K562 (cell line): ENCODE measurements around the gene BRICD5. TPM values are rescaled to one million over a fixed set of nuclear protein-coding genes. Genes with fewer than 3 reads are reported as not detected.
A peak's percentile ranks its signal among the peaks of the same experiment; 100 is the strongest.

Experiments
- ATAC-seq: fragments of 200-7000 bp; cut with Tn5 transposase; 3 replicates; pipeline ENCODE4 v1.9.1; 2020; ENCODE audit warnings: moderate library complexity
- BruUV-seq: library from RNA; stranded (reverse); fragments of 400-500 nt; replicated peaks from 2 replicates; lab custom pipeline; 2021; lab: Mats Ljungman, UMichigan
- CTCF ChIA-PET: fragments of 300-600 bp; formaldehyde crosslinking; extraction: SDS; loops from one replicate; lab custom pipeline; 2021; ENCODE audit warnings: low intra/inter-chr PET ratio; lab: Yijun Ruan, JAX
- POLR2A ChIA-PET: fragments of 300-600, 350-650 bp; sonication (Branson Sonifier 250); formaldehyde crosslinking; extraction: SDS; loops from one replicate; lab custom pipeline; 2021; ENCODE audit warnings: antibody characterized with exemption, inconsistent platforms; lab: Yijun Ruan, JAX
- DNase-seq, 4 experiments: peaks; one replicate each; pipeline versions ENCODE4 v3.0.0 to v3.0.0-alpha.2; 2011 to 2018; ENCODE audit warnings: low spot score in 3 of 4, mixed read lengths in 3 of 4; ENCODE audit errors: extremely low read depth in 1 of 4
- FAIRE-seq: peaks from 2 replicates; lab custom pipeline; 2011; peaks lifted over from hg19 to GRCh38; lab: Jason Lieb, UNC
- H2AFZ ChIP-seq: 2 replicates; pipeline ENCODE4 v1.6.0; 2011; ENCODE audit warnings: low read depth, low read length, control low read depth, inconsistent platforms
- H3K27ac ChIP-seq: fragments of 200-600 bp; 3 replicates; pipeline ENCODE4 v1.8.0; 2011; ENCODE audit warnings: low read depth, mild to moderate bottlenecking, control low read depth, inconsistent platforms, low read length, moderate library complexity, mixed read lengths; ENCODE audit errors: extremely low read depth
- H3K27me3 ChIP-seq, 2 experiments: fragments of 300-600 bp in 1 of 2; 2 replicates in 1 of 2; 3 replicates in 1 of 2; pipeline versions ENCODE4 v1.6.0 to v1.8.0; 2011; ENCODE audit warnings: inconsistent platforms in 2 of 2, low read length in 2 of 2, mild to moderate bottlenecking in 1 of 2, mixed read lengths in 1 of 2, moderate library complexity in 1 of 2; ENCODE audit not compliant: control insufficient read depth in 2 of 2, insufficient read depth in 2 of 2
- H3K36me3 ChIP-seq: fragments of 300-600 bp; 3 replicates; pipeline ENCODE4 v1.8.0; 2011; ENCODE audit warnings: mild to moderate bottlenecking, low read length, inconsistent platforms; ENCODE audit not compliant: control insufficient read depth, insufficient read depth
- H3K4me1 ChIP-seq, 2 experiments: fragments of 200-600 bp in 1 of 2; replicated peaks in 1 of 2; 2 replicates in 1 of 2; 3 replicates in 1 of 2; pipeline versions ENCODE4 v1.5.1 to v1.8.0; 2011; ENCODE audit warnings: inconsistent platforms in 2 of 2, low read length in 2 of 2, mild to moderate bottlenecking in 1 of 2, mixed read lengths in 1 of 2, moderate library complexity in 1 of 2; ENCODE audit not compliant: control insufficient read depth in 2 of 2, insufficient read depth in 2 of 2
- H3K4me2 ChIP-seq: 2 replicates; pipeline ENCODE4 v1.6.1; 2011; ENCODE audit warnings: low read length, control low read depth, inconsistent platforms, mixed read lengths; ENCODE audit not compliant: insufficient read depth
- H3K4me3 ChIP-seq: fragments of 200-600 bp; sonication (generic), shearing (Covaris generic); 2 replicates; pipeline ENCODE4 v1.5.1; 2016; ENCODE audit warnings: control low read depth, inconsistent platforms
- H3K79me2 ChIP-seq: fragments of 200-600 bp; 3 replicates; pipeline ENCODE4 v1.8.0; 2011; ENCODE audit warnings: low read length, inconsistent platforms; ENCODE audit not compliant: control insufficient read depth, insufficient read depth
- H3K9ac ChIP-seq, 2 experiments: 2 replicates each; pipeline versions ENCODE4 v1.6.0 to v1.6.1; 2011; ENCODE audit warnings: low read depth in 2 of 2, low read length in 2 of 2, control low read depth in 1 of 2, inconsistent platforms in 1 of 2, mild to moderate bottlenecking in 1 of 2, mixed read lengths in 1 of 2; ENCODE audit not compliant: insufficient read depth in 1 of 2
- H3K9me1 ChIP-seq: one replicate; pipeline ENCODE4 v1.6.0; 2011; ENCODE audit warnings: inconsistent platforms, mild to moderate bottlenecking, low read length, moderate library complexity; ENCODE audit not compliant: control insufficient read depth, insufficient read depth
- H3K9me3 ChIP-seq: replicated peaks from 2 replicates; pipeline ENCODE4 v1.5.1; 2011; ENCODE audit warnings: low read depth, low read length, inconsistent platforms; ENCODE audit not compliant: control insufficient read depth, insufficient read depth
- H4K20me1 ChIP-seq: replicated peaks from 2 replicates; pipeline ENCODE4 v1.6.1; 2011; ENCODE audit warnings: low read length, inconsistent platforms, mixed read lengths; ENCODE audit not compliant: control insufficient read depth, insufficient read depth
- HDAC3 ChIP-seq: fragments of 450-650 bp; IDR thresholded peaks from 2 replicates; pipeline ENCODE4 v1.6.1; 2018; ENCODE audit warnings: borderline replicate concordance, mild to moderate bottlenecking, moderate library complexity; ENCODE audit not compliant: partially characterized antibody
- MTA1 ChIP-seq: fragments of 450-650 bp; IDR thresholded peaks from 2 replicates; pipeline ENCODE4 v1.6.1; 2017; ENCODE audit warnings: borderline replicate concordance
- NCOA6 ChIP-seq: fragments of 450-650 bp; IDR thresholded peaks from 2 replicates; pipeline ENCODE4 v1.6.1; 2017; ENCODE audit warnings: mild to moderate bottlenecking
- NFIX ChIP-seq: fragments of 250-450 bp; sonication (Bioruptor Pico); IDR thresholded peaks from 2 replicates; pipeline ENCODE4 v1.4.0; 2020; ENCODE audit warnings: low read depth, mild to moderate bottlenecking, moderate library complexity
- RBFOX2 ChIP-seq: fragments of 200-400 bp; formaldehyde crosslinking; IDR thresholded peaks from 2 replicates; pipeline ENCODE4 v1.6.1; 2017; ENCODE audit warnings: low read depth, mild to moderate bottlenecking, low read length, moderate library complexity
- RUNX1 ChIP-seq: sonication (generic); IDR thresholded peaks from 2 replicates; pipeline ENCODE4 v1.6.1; 2016; ENCODE audit warnings: antibody characterized with exemption, low read depth
- VEZF1 ChIP-seq: fragments of 200-800 bp; sonication (Bioruptor generic); IDR thresholded peaks from 2 replicates; pipeline ENCODE4 v1.6.1; 2017; ENCODE audit warnings: missing genetic modification characterization, missing compliant biosample characterization
- WGBS: fragments of 100-300 bp; shearing (Covaris generic); methylation state at CpG from one replicate; pipeline ENCODE4 v1.1.6; 2016; ENCODE audit warnings: low coverage, mixed read lengths; ENCODE audit not compliant: insufficient coverage; ENCODE audit errors: missing lambda C conversion rate; 5-methylcytosine and 5-hydroxymethylcytosine counted together
- in situ Hi-C: fragments of 300-500 bp; cut with MboI; formaldehyde crosslinking; loops from 4 replicates; pipeline ENCODE4 v1.15.0; 2018; ENCODE audit warnings: inconsistent platforms, mixed read lengths
- intact Hi-C: fragments of 100-400 bp; cut with micrococcal nuclease; formaldehyde crosslinking; loops from 2 replicates; pipeline ENCODE4 v1.14.2; 2022
- polyA plus RNA-seq, 8 experiments: library from polyadenylated mRNA; depleted of rRNA in 4 of 8; stranded (reverse) in 5 of 8; unstranded in 3 of 8; fragments of >200 nt; fragmentation: Nextera tagmentation in 2 of 8; fragmentation: Illumina TruSeq in 1 of 8; extraction: Ambion mirVana in 2 of 8; extraction: Trizol in 1 of 8; gene quantifications; 2 replicates each; pipeline versions ENCODE4 v1.2.1 to v1.2.3, GENCODE V29; 2011 to 2014; ENCODE audit warnings: inconsistent platforms in 1 of 8, missing spikeins in 1 of 8
- total RNA-seq, 7 experiments: library from RNA; depleted of rRNA in 6 of 7; stranded (reverse); fragments of >200 nt in 6 of 7; fragmentation: Illumina TruSeq in 2 of 7; extraction: Trizol in 2 of 7; gene quantifications; 2 replicates each; pipeline versions ENCODE4 v1.2.1 to v1.2.3, GENCODE V29; 2011 to 2021; ENCODE audit warnings: low replicate concordance in 1 of 7
- TF ChIP-seq, protein P1 (sequence below): fragments of 450-650 bp; IDR thresholded peaks from 2 replicates; pipeline ENCODE4 v1.7.1; 2018; ENCODE audit warnings: mild to moderate bottlenecking, low read depth; ENCODE audit not compliant: partially characterized antibody
- TF ChIP-seq, protein P2 (sequence below): sonication (generic); formaldehyde crosslinking; IDR thresholded peaks from 2 replicates; pipeline ENCODE4 v1.9.0; 2022; ENCODE audit warnings: mild to moderate bottlenecking, missing genetic modification reagents

BRICD5 gene
- total and polyA plus RNA-seq, 9 of the 15 experiments (the other 6 are each of a cell fraction or from before 2014, with no cell fraction given) = 0.24 to 15.1 (median 2.4) TPM; not detected in 1

DNA sequence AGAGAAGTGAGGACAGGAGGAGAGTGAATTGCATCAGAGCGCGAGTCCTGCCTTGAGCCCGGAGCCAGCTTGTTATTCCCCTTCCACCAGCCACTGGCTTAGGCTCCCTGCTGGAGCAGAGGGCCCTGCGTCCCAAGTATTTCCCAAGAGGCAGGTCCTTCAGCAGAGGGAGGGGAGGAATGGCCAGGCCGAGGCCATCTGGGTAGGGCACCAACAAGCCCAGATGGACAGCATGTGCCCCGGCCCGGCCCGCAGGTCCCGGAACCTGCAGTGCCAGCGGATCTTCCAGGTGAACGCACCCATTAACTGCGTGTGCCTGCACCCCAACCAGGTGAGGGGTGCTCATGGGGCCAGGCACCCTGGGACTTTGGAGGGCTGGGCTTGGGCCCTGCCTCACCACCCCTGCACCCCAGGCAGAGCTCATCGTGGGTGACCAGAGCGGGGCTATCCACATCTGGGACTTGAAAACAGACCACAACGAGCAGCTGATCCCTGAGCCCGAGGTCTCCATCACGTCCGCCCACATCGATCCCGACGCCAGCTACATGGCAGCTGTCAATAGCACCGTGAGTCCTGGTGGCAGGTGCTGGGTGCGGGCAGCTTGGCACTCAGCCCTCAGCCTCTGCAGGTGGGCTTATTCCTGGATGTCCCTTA is 3.8 kb downstream of the BRICD5 start (continued):
- TF ChIP-seq RBFOX2 (peak; percentile 65), HDAC3 (no peak)

GRCh38 chr16:2206420-2206779 is 4.3 kb downstream of the BRICD5 start:
- peak overlapping the region; percentile 92 to 96 for H3K9ac ChIP-seq
- intact Hi-C loops = no loop called here
- peak overlapping the region; percentile 93; the same call in 2 of the 3 replicates for H3K27ac ChIP-seq
- ATAC-seq = no peak
- H3K4me2 ChIP-seq = peak overlapping the region; percentile 92
- H3K79me2 ChIP-seq = peaks cover 44% of the 10 kb centered on the region
- ChIA-PET POLR2A (interaction anchor here (0.9 to 1.4 kb wide), 6 partner anchors 8 to 51 kb away, joined by 3 to 7 read pairs (median 6); partner anchors contain the start of genes ECI1, PGP and TRAF7), CTCF (no interaction called here)
- H3K36me3 ChIP-seq = peaks cover 39% of the 10 kb centered on the region; the same call in 1 of the 3 replicates
- DNase-seq = no peak
- no peak overlapping the region for H2AFZ ChIP-seq
- FAIRE-seq = no peak
- H3K9me1 ChIP-seq = no peaks in the 10 kb centered on the region
- H3K27me3 ChIP-seq = no peaks in the 10 kb centered on the region
- in situ Hi-C loops = no loop called here
- no peaks in the 10 kb centered on the region for H3K9me3 ChIP-seq
- BruUV-seq = no TSS peak
- H3K4me3 ChIP-seq = peak overlapping the region; percentile 84
- peaks cover 22 to 72% of the 10 kb centered on the region in 2 experiments for H3K4me1 ChIP-seq
- H4K20me1 ChIP-seq = peaks cover 8% of the 10 kb centered on the region
- WGBS = 41% methylated on average over 11 of the region's 18 CpGs
- TF ChIP-seq RUNX1 (no peak), NCOA6 (no peak), MTA1 (no peak), NFIX (CRISPR knock-in tag) (no peak), VEZF1 (CRISPR knock-in tag) (no peak)
- TF ChIP-seq, protein P1, sequence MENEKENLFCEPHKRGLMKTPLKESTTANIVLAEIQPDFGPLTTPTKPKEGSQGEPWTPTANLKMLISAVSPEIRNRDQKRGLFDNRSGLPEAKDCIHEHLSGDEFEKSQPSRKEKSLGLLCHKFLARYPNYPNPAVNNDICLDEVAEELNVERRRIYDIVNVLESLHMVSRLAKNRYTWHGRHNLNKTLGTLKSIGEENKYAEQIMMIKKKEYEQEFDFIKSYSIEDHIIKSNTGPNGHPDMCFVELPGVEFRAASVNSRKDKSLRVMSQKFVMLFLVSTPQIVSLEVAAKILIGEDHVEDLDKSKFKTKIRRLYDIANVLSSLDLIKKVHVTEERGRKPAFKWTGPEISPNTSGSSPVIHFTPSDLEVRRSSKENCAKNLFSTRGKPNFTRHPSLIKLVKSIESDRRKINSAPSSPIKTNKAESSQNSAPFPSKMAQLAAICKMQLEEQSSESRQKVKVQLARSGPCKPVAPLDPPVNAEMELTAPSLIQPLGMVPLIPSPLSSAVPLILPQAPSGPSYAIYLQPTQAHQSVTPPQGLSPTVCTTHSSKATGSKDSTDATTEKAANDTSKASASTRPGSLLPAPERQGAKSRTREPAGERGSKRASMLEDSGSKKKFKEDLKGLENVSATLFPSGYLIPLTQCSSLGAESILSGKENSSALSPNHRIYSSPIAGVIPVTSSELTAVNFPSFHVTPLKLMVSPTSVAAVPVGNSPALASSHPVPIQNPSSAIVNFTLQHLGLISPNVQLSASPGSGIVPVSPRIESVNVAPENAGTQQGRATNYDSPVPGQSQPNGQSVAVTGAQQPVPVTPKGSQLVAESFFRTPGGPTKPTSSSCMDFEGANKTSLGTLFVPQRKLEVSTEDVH = no peak
- TF ChIP-seq, protein P2, sequence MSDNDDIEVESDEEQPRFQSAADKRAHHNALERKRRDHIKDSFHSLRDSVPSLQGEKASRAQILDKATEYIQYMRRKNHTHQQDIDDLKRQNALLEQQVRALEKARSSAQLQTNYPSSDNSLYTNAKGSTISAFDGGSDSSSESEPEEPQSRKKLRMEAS = no peak
- TF ChIP-seq, all 486 proteins: peak for 0
